ENCODE results near the gene AGRN.

The AGRN gene

GRCh38 chr1:1027791-1028190 is 7.9 kb downstream of the AGRN start:
- intact Hi-C loops (cut with DNase I): no loop called here
- no peak for DNase-seq

GRCh38 chr1:1030867-1031658 is 11.1 kb downstream of the AGRN start:
- intact Hi-C loops (cut with DNase I): loop anchor here (10.0 kb wide), 1 partner anchor 84 kb away; the partner anchor contains the start of gene C1orf159
- DNase-seq: peak in 9 of 42 donors; percentile 28 to 73 (median 54)

GRCh38 chr1:1031659-1032235 is 11.8 kb downstream of the AGRN start:
- DNase-seq: no peak
- intact Hi-C loops (cut with DNase I): loop anchor here (10.0 kb wide), 1 partner anchor 83 kb away; the partner anchor contains the start of gene C1orf159

- DNase-seq: peak in 19 of 42 donors; percentile 23 to 78 (median 50)
- intact Hi-C loops (cut with DNase I): loop anchor here (10.0 kb wide), 1 partner anchor 82 kb away; the partner anchor contains the start of gene C1orf159
These were observed 12.5 kb downstream of the AGRN start for GRCh38 chr1:1032424-1032823.

GRCh38 chr1:1033009-1033587 is 13.2 kb downstream of the AGRN start:
- peak; percentile 78 to 97 (median 93) for DNase-seq
- intact Hi-C loops (cut with DNase I): loop anchor here (10.0 kb wide), 1 partner anchor 82 kb away; the partner anchor contains the start of gene C1orf159

GRCh38 chr1:1033731-1034438 is 14.0 kb downstream of the AGRN start:
- intact Hi-C loops (cut with DNase I): loop anchor here (10.0 kb wide), 1 partner anchor 81 kb away; the partner anchor contains the start of gene C1orf159
- DNase-seq: no peak

GRCh38 chr1:1034439-1034781 is 14.5 kb downstream of the AGRN start:
- intact Hi-C loops (cut with DNase I): loop anchor here (10.0 kb wide), 1 partner anchor 80 kb away; the partner anchor contains the start of gene C1orf159
- DNase-seq: peak in 3 of 42 donors; percentile 13 to 32 (median 27)

GRCh38 chr1:1035291-1035943 is 15.5 kb downstream of the AGRN start:
- intact Hi-C loops (cut with DNase I): loop anchor here (10.0 kb wide), 1 partner anchor 79 kb away; the partner anchor contains the start of gene C1orf159

GRCh38 chr1:1037366-1038327 is 17.7 kb downstream of the AGRN start:
- intact Hi-C loops (cut with DNase I): loop anchor here (10.0 kb wide), 1 partner anchor 77 kb away; the partner anchor contains the start of gene C1orf159
- peak in 22 of 42 donors; percentile 25 to 78 (median 58) for DNase-seq

More at GRCh38 chr1:1035291-1035943, 15.5 kb downstream of the AGRN start:
- no peak for DNase-seq

GRCh38 chr1:1038694-1039093 is 18.8 kb downstream of the AGRN start:
- no peak for DNase-seq
- intact Hi-C loops (cut with DNase I): loop anchor here (10.0 kb wide), 1 partner anchor 76 kb away; the partner anchor contains the start of gene C1orf159

GRCh38 chr1:1039145-1039910 is 19.4 kb downstream of the AGRN start:
- DNase-seq: no peak
- intact Hi-C loops (cut with DNase I): loop anchor here (10.0 kb wide), 1 partner anchor 75 kb away; the partner anchor contains the start of gene C1orf159

- peak; percentile 42 to 92 (median 82) for DNase-seq
- intact Hi-C loops (cut with DNase I): no loop called here
These were observed 20.4 kb downstream of the AGRN start for GRCh38 chr1:1040004-1040991.

GRCh38 chr1:1041092-1041523 is 21.2 kb downstream of the AGRN start:
- intact Hi-C loops (cut with DNase I): no loop called here

GRCh38 chr1:1041873-1042272 is 22.0 kb downstream of the AGRN start:
- no peak for DNase-seq
- intact Hi-C loops (cut with DNase I): no loop called here

More at GRCh38 chr1:1041092-1041523, 21.2 kb downstream of the AGRN start:
- no peak for DNase-seq

- DNase-seq: no peak
- intact Hi-C loops (cut with DNase I): no loop called here
These were observed 22.9 kb downstream of the AGRN start for GRCh38 chr1:1042835-1043234.
